ENCODE results near the gene MYEF2.

DNA sequence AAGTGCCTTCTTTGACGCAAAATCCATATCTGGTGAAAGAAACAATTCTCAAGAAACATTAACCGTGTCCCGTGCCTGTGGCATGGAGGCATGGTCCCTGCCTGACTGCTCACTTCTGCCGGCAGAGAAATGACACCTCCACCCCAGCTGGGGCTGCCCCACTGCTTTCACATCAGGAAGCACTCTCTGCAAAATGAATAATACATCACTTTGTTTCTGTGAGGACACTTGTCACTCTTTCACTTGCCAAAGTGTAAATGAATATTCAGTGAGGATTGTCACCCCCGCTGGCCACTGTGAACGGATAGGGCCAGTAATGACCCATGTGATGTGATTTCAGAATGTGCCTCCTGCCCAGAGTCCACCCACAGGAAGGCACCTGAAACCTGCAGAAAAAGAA lies 88.4 kb downstream of the MYEF2 start:
- TF ChIP-seq, protein P1, sequence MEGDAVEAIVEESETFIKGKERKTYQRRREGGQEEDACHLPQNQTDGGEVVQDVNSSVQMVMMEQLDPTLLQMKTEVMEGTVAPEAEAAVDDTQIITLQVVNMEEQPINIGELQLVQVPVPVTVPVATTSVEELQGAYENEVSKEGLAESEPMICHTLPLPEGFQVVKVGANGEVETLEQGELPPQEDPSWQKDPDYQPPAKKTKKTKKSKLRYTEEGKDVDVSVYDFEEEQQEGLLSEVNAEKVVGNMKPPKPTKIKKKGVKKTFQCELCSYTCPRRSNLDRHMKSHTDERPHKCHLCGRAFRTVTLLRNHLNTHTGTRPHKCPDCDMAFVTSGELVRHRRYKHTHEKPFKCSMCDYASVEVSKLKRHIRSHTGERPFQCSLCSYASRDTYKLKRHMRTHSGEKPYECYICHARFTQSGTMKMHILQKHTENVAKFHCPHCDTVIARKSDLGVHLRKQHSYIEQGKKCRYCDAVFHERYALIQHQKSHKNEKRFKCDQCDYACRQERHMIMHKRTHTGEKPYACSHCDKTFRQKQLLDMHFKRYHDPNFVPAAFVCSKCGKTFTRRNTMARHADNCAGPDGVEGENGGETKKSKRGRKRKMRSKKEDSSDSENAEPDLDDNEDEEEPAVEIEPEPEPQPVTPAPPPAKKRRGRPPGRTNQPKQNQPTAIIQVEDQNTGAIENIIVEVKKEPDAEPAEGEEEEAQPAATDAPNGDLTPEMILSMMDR (IDR thresholded peaks at IDR 0.05), result no peak
- no peak for TF ChIP-seq POLR2AphosphoS5 (IDR thresholded peaks at IDR 0.05)
- TF ChIP-seq POLR2A (IDR thresholded peaks at IDR 0.05), result no peak
- TF ChIP-seq EP300 (IDR thresholded peaks at IDR 0.05), result no peak
